NCI-H774 (cell line): ENCODE data around the gene DYNLT4.
A peak's percentile ranks its signal among the peaks of the same experiment; 100 is the strongest.
"Not testable (repeated sequence)": the region's sequence is repeated elsewhere in the genome, so short reads cannot be mapped to it uniquely, and the experiment has no call there.

Experiments used
- DNase-seq: peaks from one replicate; lab custom pipeline; 2025; lab: John Stamatoyannopoulos, UW

Gene DYNLT4

GRCh38 chr1:44808938-44809917 is 2.1 kb upstream of the DYNLT4 start:
- DNase-seq: no peak

- no peak for DNase-seq
Measured at GRCh38 chr1:44808063-44808937, 1.1 kb upstream of the DYNLT4 start, which contains the start of gene BTBD19. TSS of gene BTBD19 (plus strand) at chr1:44808523. CDS start at chr1:44808821, 298 bp downstream.

- DNase-seq: peak; percentile 87
Measured at GRCh38 chr1:44807364-44808062, 362 bp upstream of the DYNLT4 start.

GRCh38 chr1:44806025-44806703 is 987 bp downstream of the DYNLT4 start:
- DNase-seq: no peak

- no peak for DNase-seq
Measured at GRCh38 chr1:44805311-44806024, 1.7 kb downstream of the DYNLT4 start.

GRCh38 chr1:44803312-44804095 is 3.6 kb downstream of the DYNLT4 start:
- no peak for DNase-seq

GRCh38 chr1:44803062-44803311 is 4.2 kb downstream of the DYNLT4 start:
- DNase-seq: no peak

GRCh38 chr1:44802306-44803061 is 4.7 kb downstream of the DYNLT4 start:
- no peak for DNase-seq

GRCh38 chr1:44801491-44802305 is 5.5 kb downstream of the DYNLT4 start:
- DNase-seq: no peak

GRCh38 chr1:44799770-44800584 is 7.2 kb downstream of the DYNLT4 start, which contains the start of gene PLK3:
TSS of gene PLK3 (plus strand) at chr1:44800377. CDS start at chr1:44800464, 87 bp downstream.
- peak; percentile 99 for DNase-seq

GRCh38 chr1:44798481-44799365 is 8.4 kb downstream of the DYNLT4 start:
- DNase-seq: peak; percentile 58

- DNase-seq: not testable (repeated sequence)
Measured at GRCh38 chr1:44797886-44798285, 9.3 kb downstream of the DYNLT4 start.

GRCh38 chr1:44792736-44793502 is 14.2 kb downstream of the DYNLT4 start:
- DNase-seq: no peak

- DNase-seq: no peak
Measured at GRCh38 chr1:44790968-44791801, 16.0 kb downstream of the DYNLT4 start.
